Erythroblast (primary cell): ENCODE results near the gene MRM3.
A peak's percentile ranks its signal among the peaks of the same experiment; 100 is the strongest.
"Not testable (repeated sequence)": the region's sequence is repeated elsewhere in the genome, so short reads cannot be mapped to it uniquely, and the experiment has no call there.

Experiments
- DNase-seq, 2 experiments: peaks; one replicate each; lab custom pipeline; 2025; lab: John Stamatoyannopoulos, UW
- GATA1 ChIP-seq: IDR thresholded peaks from 2 replicates; pipeline ENCODE4 v1.6.1; 2011; ENCODE audit warnings: low read depth, mild to moderate bottlenecking, control low read depth, low read length, moderate library complexity
- POLR2A ChIP-seq: IDR thresholded peaks from 2 replicates; pipeline ENCODE4 v1.6.1; 2011; ENCODE audit warnings: mild to moderate bottlenecking, low read length

MRM3 gene

DNA sequence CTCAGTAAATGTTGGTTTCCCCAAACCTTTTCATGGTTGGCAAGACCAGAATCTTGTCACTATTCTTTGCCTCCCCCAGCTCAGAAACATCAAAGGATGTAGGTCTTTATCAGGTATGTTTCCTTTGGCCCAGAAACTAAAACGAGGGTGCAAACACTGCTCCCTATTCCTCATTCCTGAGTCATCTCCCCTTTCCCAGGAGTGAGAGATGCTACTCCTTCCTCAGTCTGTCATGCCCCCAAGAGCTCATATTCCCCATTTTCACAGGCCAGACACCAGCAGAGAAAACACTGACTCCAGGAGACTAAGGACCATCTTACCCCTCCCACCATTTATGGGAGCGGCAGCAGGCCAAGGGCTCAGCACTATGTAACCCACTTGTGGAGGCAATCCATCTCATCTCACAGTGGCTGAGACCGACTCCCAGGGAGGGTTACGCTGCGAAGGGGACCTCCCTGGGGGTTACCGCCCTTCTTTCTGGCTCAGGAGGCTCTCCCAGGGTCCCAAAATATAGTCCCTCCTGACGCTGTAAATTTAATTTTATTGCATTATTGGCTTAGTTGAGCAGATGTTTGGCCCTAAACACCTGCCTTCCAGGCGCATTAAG is 31.6 kb upstream of the MRM3 start:
- TF ChIP-seq GATA1 (no peak), POLR2A (no peak)

DNA sequence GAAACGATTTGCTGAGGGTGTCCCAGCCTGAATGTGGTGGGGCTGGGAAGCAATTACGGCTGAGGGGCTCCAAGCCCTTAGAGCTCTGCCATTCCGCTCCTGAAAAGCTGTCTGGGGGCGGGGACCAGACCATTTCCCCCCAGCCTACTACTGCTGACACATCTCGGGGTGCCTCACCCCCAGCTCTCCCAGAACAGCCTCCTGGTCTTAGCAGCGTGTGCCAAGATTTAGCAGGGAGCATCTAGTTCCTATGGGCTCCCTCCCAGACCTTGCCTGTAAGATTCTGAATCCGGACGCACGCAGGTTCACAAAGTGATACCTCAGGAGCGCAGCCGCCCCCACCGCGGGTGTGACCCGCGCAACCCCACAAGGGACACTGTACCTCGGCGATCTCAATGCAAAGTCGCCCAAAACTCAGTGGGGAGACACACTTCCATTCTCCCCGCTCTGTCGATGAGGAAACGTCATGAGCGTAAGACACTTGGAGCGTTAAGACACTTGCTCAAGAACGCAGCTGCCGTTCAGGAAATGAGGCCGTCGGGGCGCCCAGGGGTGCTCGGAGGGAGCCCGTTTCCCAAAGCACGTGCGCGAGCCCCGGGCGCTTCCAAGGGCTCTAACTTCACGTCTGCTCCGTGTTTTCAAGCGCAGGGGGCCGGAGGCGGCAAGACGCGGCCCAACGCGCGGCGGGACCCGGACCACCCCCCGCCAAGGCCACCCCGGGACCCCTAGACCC is 30.7 kb upstream of the MRM3 start:
- TF ChIP-seq POLR2A (no peak), GATA1 (no peak)
- DNase-seq, result peak; percentile 71 to 72

More for the DNA sequence above, 31.6 kb upstream of the MRM3 start:
- DNase-seq, result peak in 1 of 2 experiments; percentile 29

- TF ChIP-seq GATA1 (no peak), POLR2A (peak; percentile 81)
- peak; percentile 93 to 96 for DNase-seq
Measured at GRCh38 chr17:752002-752619, 30.0 kb upstream of the MRM3 start, which contains the start of gene GEMIN4. Gene GEMIN4 (minus strand): TSS chr17:752264. CDS start chr17:752142, 122 bp downstream.

DNA sequence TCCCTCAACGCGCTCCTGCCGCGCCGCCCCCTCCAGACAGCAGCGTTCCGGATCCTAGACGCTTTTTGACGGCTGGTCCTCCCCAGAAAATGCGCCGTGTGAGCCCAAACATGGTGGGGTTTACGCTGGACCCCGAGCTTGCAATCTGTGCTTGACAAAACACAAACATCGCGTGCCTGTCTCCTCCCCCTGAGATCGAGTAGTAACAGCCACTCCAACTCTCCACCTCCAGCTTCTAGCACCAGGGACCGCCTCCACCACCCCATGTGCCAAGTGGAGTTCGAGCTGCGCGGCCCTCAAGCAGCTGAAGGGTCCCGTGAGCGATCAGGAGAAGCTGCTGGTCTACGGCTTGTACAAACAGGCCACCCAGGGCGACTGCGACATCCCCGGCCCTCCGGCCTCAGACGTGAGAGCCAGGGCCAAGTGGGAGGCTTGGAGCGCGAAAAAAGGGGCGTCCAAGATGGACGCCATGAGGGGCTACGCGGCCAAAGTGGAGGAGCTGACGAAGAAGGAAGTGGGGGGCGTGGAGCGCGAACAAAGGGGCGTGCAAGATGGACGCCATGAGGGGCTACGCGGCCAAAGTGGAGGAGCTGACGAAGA is 29.4 kb upstream of the MRM3 start:
- DNase-seq, result peak; percentile 55 to 65
- no peak for TF ChIP-seq POLR2A
- no peak for TF ChIP-seq GATA1

GRCh38 chr17:753418-753817 is 28.7 kb upstream of the MRM3 start:
- DNase-seq, result no peak
- TF ChIP-seq GATA1 (no peak), POLR2A (no peak)

- DNase-seq, result not testable (repeated sequence)
Measured at GRCh38 chr17:755319-755961, 26.7 kb upstream of the MRM3 start.

DNA sequence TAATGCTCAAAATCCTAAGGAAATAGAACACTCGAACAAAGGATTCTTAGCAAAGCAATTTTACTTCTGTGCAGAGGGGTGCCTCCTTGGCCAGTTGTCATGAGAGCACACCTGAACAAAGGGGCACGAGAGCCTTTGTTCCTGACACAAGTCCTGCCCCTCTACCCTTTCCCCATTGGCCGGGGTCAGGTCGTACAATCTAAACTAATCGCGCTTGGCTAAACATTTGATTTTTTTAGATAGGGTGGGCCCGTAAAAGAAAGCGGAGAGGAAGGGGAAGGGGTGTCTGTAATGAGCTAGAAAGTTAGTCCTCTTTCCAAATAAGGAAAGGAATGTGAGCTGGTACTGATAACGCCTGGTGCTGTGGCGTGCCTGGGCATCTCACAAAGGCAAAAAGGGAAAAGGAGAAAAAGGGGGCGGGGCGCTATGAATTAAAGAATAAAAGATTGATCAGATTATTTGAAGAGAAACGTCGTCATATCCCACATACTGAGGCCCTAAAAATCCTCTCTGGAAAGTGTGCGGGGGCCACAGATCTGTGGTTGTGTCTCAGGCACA is 26.1 kb upstream of the MRM3 start:
- DNase-seq, result not testable (repeated sequence)

DNA sequence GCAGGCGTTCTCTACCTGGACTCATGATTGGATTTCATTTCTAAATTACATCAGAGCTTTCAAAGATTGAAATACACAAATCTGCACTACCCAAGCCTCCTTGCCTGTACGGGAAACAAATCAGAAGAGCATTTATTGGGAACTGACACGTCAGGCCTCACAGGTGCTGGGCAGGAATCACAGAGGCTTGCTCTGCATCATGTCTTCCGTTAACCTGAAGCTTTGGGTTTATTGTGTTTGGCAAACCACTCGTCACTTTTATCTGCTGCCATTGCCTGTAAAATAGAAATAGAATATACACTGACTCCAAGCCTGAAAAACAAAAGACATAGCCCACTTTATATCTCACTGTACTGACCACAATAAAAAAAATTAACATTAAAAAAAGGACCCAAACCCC is 22.2 kb upstream of the MRM3 start:
- DNase-seq, result no peak
- TF ChIP-seq GATA1 (no peak), POLR2A (no peak)

DNA sequence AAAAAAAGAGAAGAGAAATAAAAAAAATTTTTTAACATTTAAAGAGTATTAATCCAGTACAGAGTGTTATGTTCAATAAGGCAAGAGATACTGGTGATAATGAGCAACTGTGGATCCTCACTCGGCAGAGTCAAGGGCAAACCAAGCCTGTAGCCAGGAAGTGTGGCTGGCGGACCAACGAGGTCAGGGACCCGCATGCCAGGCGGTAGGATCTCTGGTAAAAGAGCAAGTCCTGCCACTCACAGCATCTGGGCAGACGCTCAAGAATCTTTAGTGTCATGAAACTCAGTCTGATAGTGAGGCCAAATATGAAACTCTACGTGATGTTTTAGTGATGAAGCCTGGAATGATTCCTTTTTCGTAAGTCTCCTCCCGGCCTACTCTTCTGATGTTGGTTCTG is 21.8 kb upstream of the MRM3 start:
- TF ChIP-seq POLR2A (no peak), GATA1 (no peak)
- DNase-seq, result no peak

- no peak for TF ChIP-seq POLR2A
- TF ChIP-seq GATA1, result no peak
- no peak for DNase-seq
Measured at GRCh38 chr17:767076-767475, 15.1 kb upstream of the MRM3 start.

DNA sequence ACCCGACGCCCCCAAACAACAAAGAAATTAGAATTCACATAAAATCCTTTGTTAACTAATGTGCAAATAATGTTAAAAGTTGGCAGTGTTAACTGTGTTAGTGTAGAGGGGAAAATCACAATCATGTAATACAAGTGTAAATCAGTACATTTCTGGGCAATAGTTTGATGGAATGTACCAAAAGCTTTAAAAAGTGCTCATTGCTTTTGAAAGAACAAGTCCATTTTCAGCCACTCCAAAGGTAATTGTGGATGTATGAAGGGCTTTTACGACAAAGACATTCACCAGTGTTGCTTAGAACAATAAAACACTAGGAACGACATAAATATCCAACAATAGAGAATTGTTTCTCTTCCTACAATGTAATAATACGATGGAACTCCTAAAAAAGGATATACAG is 9.1 kb upstream of the MRM3 start:
- DNase-seq, result no peak
- TF ChIP-seq GATA1, result no peak
- no peak for TF ChIP-seq POLR2A

DNA sequence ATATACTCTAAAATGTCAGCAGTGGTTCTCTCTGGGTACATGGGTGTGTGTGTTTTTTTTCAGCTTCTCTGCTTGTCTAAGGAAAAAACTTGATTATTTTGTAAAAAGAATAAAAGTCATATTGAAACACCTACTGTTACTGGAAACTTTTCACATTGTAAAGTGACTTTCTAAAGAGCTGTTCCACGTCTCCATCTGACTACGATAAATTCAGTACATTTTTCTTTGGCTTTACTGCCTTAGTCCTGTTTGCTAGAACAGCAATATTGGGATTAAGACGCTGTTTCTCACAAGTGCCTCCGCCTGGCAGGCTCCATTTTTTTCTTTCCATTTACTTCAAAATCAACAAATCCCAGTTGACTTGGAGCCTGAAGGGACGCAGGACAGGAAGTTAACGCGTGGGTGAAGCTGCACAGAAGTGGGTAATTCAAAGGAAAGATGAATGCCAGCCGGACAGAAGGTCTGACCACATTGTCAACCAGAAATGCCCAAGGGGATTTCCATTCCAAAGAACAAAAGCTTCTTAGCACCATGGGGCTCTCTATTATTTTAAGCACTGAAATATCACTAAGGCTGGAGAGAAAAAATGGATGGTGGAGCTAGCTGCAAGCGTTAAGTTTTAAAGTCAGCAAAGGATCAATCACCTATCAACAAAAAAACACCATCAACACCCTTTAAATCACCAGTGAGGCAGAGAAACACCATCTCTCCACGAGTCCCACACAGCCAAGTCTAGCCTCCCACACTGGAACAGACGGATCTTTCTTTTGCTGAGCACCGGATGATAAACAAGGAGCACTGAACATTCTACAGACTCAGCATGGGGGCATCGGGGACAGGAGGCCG is 8.5 kb upstream of the MRM3 start:
- no peak for DNase-seq
- no peak for TF ChIP-seq POLR2A
- TF ChIP-seq GATA1, result no peak

DNA sequence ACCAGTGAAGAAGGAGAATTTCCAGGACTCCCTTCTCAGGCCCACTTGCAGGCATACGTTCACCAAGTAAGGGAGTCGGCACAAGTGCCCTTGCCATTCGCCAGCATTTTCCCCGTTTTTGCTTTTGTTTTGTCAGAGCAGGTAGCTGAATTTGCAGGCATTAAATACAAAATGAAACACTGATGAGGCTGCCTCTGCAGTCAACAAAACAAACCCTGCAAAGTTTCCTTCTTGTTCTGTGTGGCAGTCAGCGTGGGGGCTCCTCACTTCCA is 7.9 kb upstream of the MRM3 start:
- TF ChIP-seq GATA1, result no peak
- no peak for TF ChIP-seq POLR2A
- DNase-seq, result no peak
